GM20000 (cell line): ENCODE data around the gene LIMS1.

Experiments used
- DNase-seq: peaks from one replicate; pipeline ENCODE4 v3.0.0; 2012; ENCODE audit warnings: low spot score
- CTCF ChIP-seq: IDR thresholded peaks from 2 replicates; pipeline ENCODE4 v1.5.1; 2012; ENCODE audit warnings: mild to moderate bottlenecking, control low read depth; ENCODE audit errors: extremely low read depth, missing control alignments

The LIMS1 gene

DNA sequence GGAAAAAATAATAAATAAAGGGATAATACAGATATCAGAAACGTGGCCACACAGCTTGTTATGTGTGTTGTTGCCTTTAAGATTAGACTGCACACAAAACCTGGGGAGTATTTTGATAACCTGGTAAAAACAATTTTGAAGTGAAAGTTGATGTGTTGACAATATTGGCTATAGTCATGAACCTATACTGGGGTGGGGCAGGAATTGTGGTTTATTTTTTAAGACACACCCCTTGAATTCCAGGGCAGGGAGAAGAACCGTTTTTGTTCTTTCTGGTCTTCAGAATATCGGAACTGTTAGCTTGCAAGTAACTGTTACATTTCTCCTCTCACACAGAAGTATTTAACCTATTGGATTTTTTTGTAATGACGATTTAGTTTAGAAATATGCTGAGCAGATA, 80.4 kb downstream of the LIMS1 start:
- DNase-seq: no peak
- TF ChIP-seq CTCF: no peak

- DNase-seq: no peak
- TF ChIP-seq CTCF: no peak
Observed at GRCh38 chr2:108615480-108616090, 81.3 kb downstream of the LIMS1 start.

DNA sequence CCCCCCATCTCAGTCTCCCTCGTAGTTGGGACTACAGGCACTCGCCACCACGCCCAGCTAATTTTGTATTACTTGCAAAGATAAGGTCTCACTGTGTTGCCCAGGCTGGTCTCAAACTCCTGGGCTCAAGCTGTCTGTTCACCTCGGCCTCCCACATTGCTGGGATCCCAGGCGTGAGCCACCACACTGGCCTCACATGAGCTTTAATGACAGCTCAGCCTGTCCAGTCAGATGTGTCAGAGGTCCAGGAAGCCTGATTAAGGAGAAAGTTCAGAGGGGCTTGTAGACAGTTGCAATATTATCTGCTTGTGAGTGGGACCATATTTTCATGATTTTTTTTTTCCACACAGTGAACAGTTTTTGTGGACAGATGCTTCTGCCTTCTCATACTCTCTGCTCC, 82.0 kb downstream of the LIMS1 start:
- no peak for TF ChIP-seq CTCF
- no peak for DNase-seq

GRCh38 chr2:108616751-108617161, 82.5 kb downstream of the LIMS1 start:
- no peak for TF ChIP-seq CTCF
- no peak for DNase-seq

DNA sequence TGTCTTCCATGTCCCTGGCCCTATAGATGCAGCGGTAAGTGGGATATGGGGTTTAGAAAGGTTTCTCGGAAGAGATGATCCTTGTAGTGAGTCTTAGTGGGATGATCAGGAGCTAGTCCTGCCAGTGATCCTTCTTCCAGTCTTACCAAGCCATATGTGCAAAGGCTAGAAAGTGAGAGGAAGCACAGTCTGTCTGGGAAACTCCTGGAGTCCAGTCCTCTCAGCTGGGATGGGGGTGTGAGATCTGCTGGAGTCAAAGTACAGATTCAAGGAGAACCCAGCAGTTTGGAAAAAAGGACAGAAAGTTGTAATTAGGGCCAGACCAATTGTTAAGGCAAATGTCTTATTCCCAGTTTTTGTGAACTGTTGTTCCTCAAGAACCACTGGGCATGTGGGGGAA, 83.3 kb downstream of the LIMS1 start:
- DNase-seq: no peak
- TF ChIP-seq CTCF: no peak

GRCh38 chr2:108619925-108620620, 85.8 kb downstream of the LIMS1 start:
- no peak for TF ChIP-seq CTCF
- no peak for DNase-seq

GRCh38 chr2:108620656-108621055, 86.4 kb downstream of the LIMS1 start:
- TF ChIP-seq CTCF: no peak
- no peak for DNase-seq
